Caco-2 (cell line): Measurements from ENCODE around the gene ATG12. TPM values are rescaled to one million over a fixed set of nuclear protein-coding genes. Genes with fewer than 3 reads are reported as not detected.

Experiments used
- BruUV-seq: library from RNA; stranded (reverse); fragments of 400-500 nt; replicated peaks from 2 replicates; lab custom pipeline; 2021; lab: Mats Ljungman, UMichigan
- CTCF ChIA-PET: fragments of 300-600 bp; sonication (Branson Sonifier 250); formaldehyde crosslinking; loops from one replicate; lab custom pipeline; 2022; ENCODE audit warnings: antibody characterized with exemption; lab: Charles Lee
- POLR2A ChIA-PET: fragments of 300-600 bp; sonication (Branson Sonifier 250); formaldehyde crosslinking; loops from one replicate; lab custom pipeline; 2022; ENCODE audit warnings: antibody characterized with exemption; lab: Charles Lee
- DNase-seq, 2 experiments: peaks; one replicate each; pipeline versions ENCODE4 v3.0.0 to v3.0.0-alpha.2; 2020 to 2022
- H3K27me3 ChIP-seq: replicated peaks from 2 replicates; pipeline ENCODE4 v1.6.0; 2011; ENCODE audit warnings: low read length; ENCODE audit not compliant: control insufficient read depth, insufficient read depth
- H3K36me3 ChIP-seq: 2 replicates; pipeline ENCODE4 v1.5.1; 2011; ENCODE audit warnings: low read length; ENCODE audit not compliant: control insufficient read depth, insufficient read depth
- H3K4me1 ChIP-seq: fragments of 250-450 bp; sonication (Bioruptor Pico); 2 replicates; pipeline ENCODE4 v1.5.1; 2020; ENCODE audit warnings: mild to moderate bottlenecking
- H3K4me3 ChIP-seq: 2 replicates; pipeline ENCODE4 v1.5.1; 2011; ENCODE audit warnings: low read depth, mild to moderate bottlenecking, control low read depth, low read length
- H3K9me3 ChIP-seq: fragments of 250-450 bp; sonication (Bioruptor Pico); 2 replicates; pipeline ENCODE4 v1.5.1; 2020; ENCODE audit warnings: mild to moderate bottlenecking, moderate library complexity
- H3K27ac Mint-ChIP-seq: one replicate; pipeline ENCODE4 v1.8.0; 2022; ENCODE audit warnings: mixed read lengths; ENCODE audit not compliant: unreplicated experiment
- H3K27me3 Mint-ChIP-seq: one replicate; pipeline ENCODE4 v1.8.0; 2022; ENCODE audit warnings: mixed read lengths; ENCODE audit not compliant: insufficient read depth, unreplicated experiment
- H3K36me3 Mint-ChIP-seq: one replicate; pipeline ENCODE4 v1.8.0; 2022; ENCODE audit warnings: mild to moderate bottlenecking, mixed read lengths; ENCODE audit not compliant: insufficient read depth, unreplicated experiment
- H3K4me1 Mint-ChIP-seq: one replicate; pipeline ENCODE4 v1.8.0; 2022; ENCODE audit warnings: low read depth, mixed read lengths; ENCODE audit not compliant: unreplicated experiment
- H3K4me3 Mint-ChIP-seq: one replicate; pipeline ENCODE4 v1.8.0; 2022; ENCODE audit warnings: mild to moderate bottlenecking, moderate library complexity, mixed read lengths; ENCODE audit not compliant: unreplicated experiment
- H3K9me3 Mint-ChIP-seq: one replicate; pipeline ENCODE4 v1.8.0; 2022; ENCODE audit warnings: mixed read lengths; ENCODE audit not compliant: unreplicated experiment
- intact Hi-C: fragments of 100-400 bp; cut with micrococcal nuclease; formaldehyde crosslinking; loops from one replicate; pipeline ENCODE4 v1.10.0; 2022; ENCODE audit not compliant: unreplicated experiment
- total RNA-seq: library from RNA; stranded (reverse); gene quantifications from 2 replicates; pipeline ENCODE4 v1.2.3, GENCODE V29; 2022
- TF ChIP-seq, protein P1 (sequence below), 2 experiments: fragments of 200-600 bp in 1 of 2; IDR thresholded peaks; 1 replicate in 1 of 2; 2 replicates in 1 of 2; pipeline versions ENCODE4 v1.5.1 to v1.8.0; 2011 to 2022; ENCODE audit warnings: antibody characterized with exemption in 1 of 2, control low read depth in 1 of 2, inconsistent platforms in 1 of 2, low read depth in 1 of 2, low read length in 1 of 2, mild to moderate bottlenecking in 1 of 2, moderate library complexity in 1 of 2; ENCODE audit not compliant: insufficient read depth in 1 of 2, severe bottlenecking in 1 of 2, unreplicated experiment in 1 of 2

The ATG12 gene
- total RNA-seq, 1 experiment from 2014 or later = 46.8 TPM

DNA sequence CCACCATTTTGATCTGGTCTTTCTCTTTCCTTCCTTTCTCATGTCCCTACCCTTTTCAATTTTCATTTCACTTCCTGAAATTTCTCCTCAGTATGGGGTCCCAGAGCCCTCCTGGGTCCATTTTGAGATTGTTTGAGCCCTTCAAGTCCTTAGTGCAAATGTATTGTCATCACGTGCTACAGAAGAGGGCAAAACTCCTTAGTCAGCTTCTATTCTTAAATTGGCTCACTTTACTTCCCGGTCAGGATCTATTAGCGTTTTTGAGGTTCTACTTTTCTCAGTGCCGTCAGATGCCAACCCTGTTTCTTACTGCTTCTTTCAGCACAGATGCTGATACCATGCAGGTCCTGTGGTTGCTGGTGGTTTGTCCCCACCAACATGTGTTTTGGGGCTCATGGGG lies 5.9 kb downstream of the ATG12 start:
- H3K27ac Mint-ChIP-seq = no peak overlapping the region
- intact Hi-C loops = no loop called here
- H3K27me3 Mint-ChIP-seq = no peaks in the 10 kb centered on the region
- POLR2A ChIA-PET = no interaction called here
- H3K36me3 Mint-ChIP-seq = peaks cover 41% of the 10 kb centered on the region
- Histone ChIP-seq H3K36me3 (no peaks in the 10 kb centered on the region), H3K4me3 (no peak overlapping the region), H3K27me3 (no peaks in the 10 kb centered on the region), H3K4me1 (peaks cover 16% of the 10 kb centered on the region), H3K9me3 (no peaks in the 10 kb centered on the region)
- no TSS peak for BruUV-seq
- H3K4me3 Mint-ChIP-seq = no peak overlapping the region
- H3K4me1 Mint-ChIP-seq = peaks cover 13% of the 10 kb centered on the region
- H3K9me3 Mint-ChIP-seq = no peaks in the 10 kb centered on the region
- DNase-seq = no peak
- CTCF ChIA-PET = no interaction called here
- TF ChIP-seq, protein P1, sequence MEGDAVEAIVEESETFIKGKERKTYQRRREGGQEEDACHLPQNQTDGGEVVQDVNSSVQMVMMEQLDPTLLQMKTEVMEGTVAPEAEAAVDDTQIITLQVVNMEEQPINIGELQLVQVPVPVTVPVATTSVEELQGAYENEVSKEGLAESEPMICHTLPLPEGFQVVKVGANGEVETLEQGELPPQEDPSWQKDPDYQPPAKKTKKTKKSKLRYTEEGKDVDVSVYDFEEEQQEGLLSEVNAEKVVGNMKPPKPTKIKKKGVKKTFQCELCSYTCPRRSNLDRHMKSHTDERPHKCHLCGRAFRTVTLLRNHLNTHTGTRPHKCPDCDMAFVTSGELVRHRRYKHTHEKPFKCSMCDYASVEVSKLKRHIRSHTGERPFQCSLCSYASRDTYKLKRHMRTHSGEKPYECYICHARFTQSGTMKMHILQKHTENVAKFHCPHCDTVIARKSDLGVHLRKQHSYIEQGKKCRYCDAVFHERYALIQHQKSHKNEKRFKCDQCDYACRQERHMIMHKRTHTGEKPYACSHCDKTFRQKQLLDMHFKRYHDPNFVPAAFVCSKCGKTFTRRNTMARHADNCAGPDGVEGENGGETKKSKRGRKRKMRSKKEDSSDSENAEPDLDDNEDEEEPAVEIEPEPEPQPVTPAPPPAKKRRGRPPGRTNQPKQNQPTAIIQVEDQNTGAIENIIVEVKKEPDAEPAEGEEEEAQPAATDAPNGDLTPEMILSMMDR (IDR thresholded peaks at IDR 0.05; ENCODE audit: insufficient read depth in 1 of 2, low read depth in 1 of 2, low read length in 1 of 2, severe bottlenecking in 1 of 2, unreplicated experiment in 1 of 2) = no peak

DNA sequence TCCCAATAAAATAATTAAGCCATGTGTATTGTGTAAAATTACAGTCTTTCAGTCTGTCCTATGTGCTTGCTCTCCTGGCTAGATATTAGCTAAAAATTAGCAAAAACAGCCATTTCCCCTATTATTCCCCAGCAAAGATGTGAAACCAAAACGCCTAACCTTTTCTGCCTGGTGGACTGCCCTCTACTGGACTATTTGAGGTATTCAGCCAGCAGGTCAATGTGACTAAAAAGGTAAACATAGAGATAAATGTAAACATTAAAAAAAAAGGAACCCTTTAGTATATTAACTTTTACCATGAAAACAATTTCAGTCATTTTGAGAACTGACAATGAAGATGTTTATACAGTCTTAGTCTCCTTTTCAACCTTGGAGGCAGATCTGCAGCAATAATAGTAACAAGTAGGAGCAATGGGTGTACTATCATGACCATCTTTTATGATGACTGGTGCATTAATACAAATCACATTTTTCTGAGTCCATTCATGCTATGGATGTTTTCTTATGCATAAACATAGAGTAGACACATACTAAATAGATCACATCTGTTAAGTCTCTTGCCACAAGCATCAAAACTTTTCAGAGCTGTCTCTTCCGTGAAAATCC lies 10.1 kb downstream of the ATG12 start:
- peaks cover 6% of the 10 kb centered on the region for H3K4me1 Mint-ChIP-seq
- H3K4me3 Mint-ChIP-seq = no peak overlapping the region
- no peaks in the 10 kb centered on the region for H3K9me3 ChIP-seq
- no peak overlapping the region for H3K27ac Mint-ChIP-seq
- no peaks in the 10 kb centered on the region for H3K27me3 ChIP-seq
- H3K36me3 ChIP-seq = no peaks in the 10 kb centered on the region; the same call in 1 of the 2 replicates
- no peak overlapping the region for H3K4me3 ChIP-seq
- POLR2A ChIA-PET = no interaction called here
- intact Hi-C loops = loop anchor here (1.0 to 2.0 kb wide), 3 partner anchors 51 to 204 kb away; partner anchors contain the start of gene TMED7
- TF ChIP-seq, protein P1 (IDR thresholded peaks at IDR 0.05; ENCODE audit: insufficient read depth in 1 of 2, low read depth in 1 of 2, low read length in 1 of 2, severe bottlenecking in 1 of 2, unreplicated experiment in 1 of 2) = peak; percentile 78 to 79
- DNase-seq = peak in 1 of 2 experiments; percentile 51
- CTCF ChIA-PET = interaction anchor here (0.6 to 2.0 kb wide), 3 partner anchors 10 to 196 kb away, joined by 3 to 7 read pairs (median 3); partner anchors contain the start of gene AP3S1
- peaks cover 45% of the 10 kb centered on the region for H3K36me3 Mint-ChIP-seq
- H3K27me3 Mint-ChIP-seq = no peaks in the 10 kb centered on the region
- no peaks in the 10 kb centered on the region for H3K9me3 Mint-ChIP-seq
- no peaks in the 10 kb centered on the region for H3K4me1 ChIP-seq
- no TSS peak for BruUV-seq

DNA sequence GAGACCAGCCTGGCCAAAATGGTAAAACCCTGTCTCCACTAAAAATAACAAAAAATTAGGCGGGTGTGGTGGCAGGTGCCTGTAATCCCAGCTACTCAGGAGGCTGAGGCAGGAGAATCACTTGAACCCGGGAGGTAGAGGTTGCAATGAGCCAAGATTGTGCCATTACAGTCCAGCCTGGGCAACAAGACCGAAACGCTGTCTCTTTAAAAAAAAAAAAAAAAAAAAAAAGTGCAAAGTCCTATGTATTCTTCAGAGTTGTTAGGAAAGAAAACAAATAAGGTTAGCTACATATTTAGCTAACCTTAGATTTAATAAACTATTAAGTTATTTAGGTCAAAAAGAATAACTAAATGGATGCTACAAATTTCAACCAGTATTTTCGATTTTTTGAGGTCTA lies 11.5 kb downstream of the ATG12 start:
- H3K9me3 Mint-ChIP-seq = no peaks in the 10 kb centered on the region
- H3K36me3 Mint-ChIP-seq = peaks cover 32% of the 10 kb centered on the region
- TF ChIP-seq, protein P1 (IDR thresholded peaks at IDR 0.05; ENCODE audit: insufficient read depth in 1 of 2, low read depth in 1 of 2, low read length in 1 of 2, severe bottlenecking in 1 of 2, unreplicated experiment in 1 of 2) = no peak
- H3K4me3 ChIP-seq = no peak overlapping the region
- ChIA-PET CTCF (no interaction called here), POLR2A (no interaction called here)
- H3K27ac Mint-ChIP-seq = no peak overlapping the region
- H3K9me3 ChIP-seq = no peaks in the 10 kb centered on the region; the same call in 1 of the 2 replicates
- H3K27me3 ChIP-seq = no peaks in the 10 kb centered on the region
- H3K27me3 Mint-ChIP-seq = no peaks in the 10 kb centered on the region
- intact Hi-C loops = loop anchor here (2.0 kb wide), 1 partner anchor 203 kb away; the partner anchor contains the start of gene TMED7
- no peaks in the 10 kb centered on the region for H3K4me1 ChIP-seq
- no peak overlapping the region for H3K4me3 Mint-ChIP-seq
- BruUV-seq = no TSS peak
- DNase-seq = no peak
- H3K4me1 Mint-ChIP-seq = peaks cover 6% of the 10 kb centered on the region
- H3K36me3 ChIP-seq = no peaks in the 10 kb centered on the region; the same call in 1 of the 2 replicates
